K562 (cell line): Measurements from ENCODE around the gene ZNF622. TPM values are rescaled to one million over a fixed set of nuclear protein-coding genes. Genes with fewer than 3 reads are reported as not detected.

Experiments
- AFF4 ChIP-seq: sonication (generic); formaldehyde crosslinking; IDR thresholded peaks from 2 replicates; pipeline ENCODE4 v1.8.0; 2023; ENCODE audit warnings: mild to moderate bottlenecking, missing genetic modification reagents
- ARNT ChIP-seq, 2 experiments: fragments of 450-650 bp; IDR thresholded peaks; 2 replicates each; pipeline ENCODE4 v1.6.1; 2016; ENCODE audit warnings: mild to moderate bottlenecking in 1 of 2
- CBX1 ChIP-seq: sonication (generic); IDR thresholded peaks from 2 replicates; pipeline ENCODE4 v1.6.1; 2016; ENCODE audit warnings: antibody characterized with exemption, low read depth, mild to moderate bottlenecking
- CTCF ChIP-seq, 3 experiments: IDR thresholded peaks in 2 of 3; conservative IDR thresholded peaks in 1 of 3; 2 replicates each; pipeline ENCODE4 v1.5.1; 2011 to 2012; ENCODE audit warnings: low read length in 3 of 3, mild to moderate bottlenecking in 3 of 3, control low read depth in 2 of 3, improper control_type of control experiment in 1 of 3, inconsistent platforms in 1 of 3, low read depth in 1 of 3, mixed read lengths in 1 of 3, moderate library complexity in 1 of 3; ENCODE audit not compliant: insufficient read depth in 2 of 3
- ETV6 ChIP-seq, 3 experiments: fragments of 150-350 bp in 1 of 3; sonication (generic) in 1 of 3; formaldehyde crosslinking in 1 of 3; IDR thresholded peaks; 2 replicates each; pipeline versions ENCODE4 v1.6.1 to v1.8.0; 2014 to 2022; ENCODE audit warnings: borderline replicate concordance in 2 of 3, low read depth in 2 of 3, antibody characterized with exemption in 1 of 3, low read length in 1 of 3, mild to moderate bottlenecking in 1 of 3, missing genetic modification reagents in 1 of 3
- HMGXB4 ChIP-seq: sonication (generic); formaldehyde crosslinking; IDR thresholded peaks from 2 replicates; pipeline ENCODE4 v1.8.1; 2023; ENCODE audit warnings: mild to moderate bottlenecking, missing genetic modification reagents
- NCOA6 ChIP-seq: fragments of 450-650 bp; IDR thresholded peaks from 2 replicates; pipeline ENCODE4 v1.6.1; 2017; ENCODE audit warnings: mild to moderate bottlenecking
- NKRF ChIP-seq: fragments of 450-650 bp; IDR thresholded peaks from 2 replicates; pipeline ENCODE4 v1.6.1; 2016; ENCODE audit warnings: borderline replicate concordance
- ZNF280A ChIP-seq: fragments of 450-650 bp; IDR thresholded peaks from 2 replicates; pipeline ENCODE4 v1.6.1; 2018; ENCODE audit warnings: mild to moderate bottlenecking, low read depth; ENCODE audit not compliant: partially characterized antibody
- polyA plus RNA-seq, 8 experiments: library from polyadenylated mRNA; depleted of rRNA in 4 of 8; stranded (reverse) in 5 of 8; unstranded in 3 of 8; fragments of >200 nt; fragmentation: Nextera tagmentation in 2 of 8; fragmentation: Illumina TruSeq in 1 of 8; extraction: Ambion mirVana in 2 of 8; extraction: Trizol in 1 of 8; gene quantifications; 2 replicates each; pipeline versions ENCODE4 v1.2.1 to v1.2.3, GENCODE V29; 2011 to 2014; ENCODE audit warnings: inconsistent platforms in 1 of 8, missing spikeins in 1 of 8
- total RNA-seq, 7 experiments: library from RNA; depleted of rRNA in 6 of 7; stranded (reverse); fragments of >200 nt in 6 of 7; fragmentation: Illumina TruSeq in 2 of 7; extraction: Trizol in 2 of 7; gene quantifications; 2 replicates each; pipeline versions ENCODE4 v1.2.1 to v1.2.3, GENCODE V29; 2011 to 2021; ENCODE audit warnings: low replicate concordance in 1 of 7

ZNF622 gene
- total and polyA plus RNA-seq, 9 of the 15 experiments (the other 6 are each of a cell fraction or from before 2014, with no cell fraction given): 9.6 to 51.5 (median 32.3) TPM

GRCh38 chr5:16456103-16456832 lies 9.3 kb downstream of the ZNF622 start (continued):
- TF ChIP-seq AFF4 (CRISPR knock-in tag) (no peak), HMGXB4 (no peak), ETV6 (IDR thresholded peaks at IDR 0.05; ENCODE audit: borderline replicate concordance in 1 of 2, low read depth in 2 of 2, low read length in 1 of 2) (no peak), ETV6 (CRISPR knock-in tag; IDR thresholded peaks at IDR 0.05; ENCODE audit: borderline replicate concordance) (no peak), CBX1 (no peak), ARNT (IDR thresholded peaks at IDR 0.05) (peak in 1 of 2 experiments; percentile 48; a peak in 1 of 4 replicates), NKRF (no peak), NCOA6 (no peak), CTCF (IDR thresholded peaks at IDR 0.05 in 2 of 3, conservative IDR thresholded peaks at IDR 0.05 in 1 of 3; ENCODE audit: insufficient read depth in 2 of 3, low read depth in 1 of 3, low read length in 3 of 3) (peak; percentile 58 to 81 (median 76)), ZNF280A (no peak)
